Activated T-cell treated with anti-CD3 and anti-CD28 coated beads, Interleukin-2, amount 50 U/mL, for 48 hours (primary cell): Measurements from ENCODE around the gene CARMIL1.
"Not testable (repeated sequence)": the region's sequence is repeated elsewhere in the genome, so short reads cannot be mapped to it uniquely, and the experiment has no call there.

Source experiments
- DNase-seq, 2 experiments: peaks; one replicate each; pipeline ENCODE4 v3.0.0-alpha.2; 2020

Gene CARMIL1

DNA sequence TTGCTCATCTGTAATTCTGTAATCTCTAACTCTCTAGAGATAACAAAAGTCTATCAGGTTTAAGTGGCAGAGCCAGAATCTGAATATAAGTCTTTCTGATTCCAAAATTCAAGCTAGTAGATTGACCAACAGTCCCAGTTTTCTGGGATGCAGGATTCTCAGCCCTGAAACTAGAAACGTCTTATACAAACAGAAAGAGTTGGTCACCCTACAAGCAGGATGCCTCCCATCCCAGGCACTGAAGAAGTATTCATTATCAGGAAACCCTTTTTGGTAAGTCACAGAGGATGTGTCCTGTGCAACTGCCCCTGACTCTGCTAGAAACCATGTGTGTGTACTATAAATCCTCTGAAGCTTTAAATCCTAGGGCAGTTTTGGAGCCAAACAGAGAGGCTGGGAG lies 135.0 kb downstream of the CARMIL1 start:
- no peak for DNase-seq

DNA sequence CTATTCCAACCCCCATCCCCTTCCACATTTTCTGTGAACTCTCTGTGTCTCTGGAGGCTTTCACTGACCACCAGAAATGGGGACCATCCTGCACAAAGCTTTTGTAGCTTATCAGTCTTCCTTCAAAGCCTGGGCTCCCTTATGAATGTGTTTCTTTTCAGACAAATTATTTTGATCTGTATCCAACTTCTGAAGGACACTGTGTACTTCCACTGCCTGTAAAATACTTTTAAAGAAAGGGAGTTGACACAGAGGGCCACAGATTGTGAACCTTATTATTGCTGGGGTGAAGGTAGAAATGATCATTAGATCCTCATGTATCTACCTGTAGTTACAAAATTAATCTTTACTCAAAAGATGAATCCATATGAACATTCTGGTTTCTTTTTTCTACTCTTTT lies 135.6 kb downstream of the CARMIL1 start:
- no peak for DNase-seq

DNA sequence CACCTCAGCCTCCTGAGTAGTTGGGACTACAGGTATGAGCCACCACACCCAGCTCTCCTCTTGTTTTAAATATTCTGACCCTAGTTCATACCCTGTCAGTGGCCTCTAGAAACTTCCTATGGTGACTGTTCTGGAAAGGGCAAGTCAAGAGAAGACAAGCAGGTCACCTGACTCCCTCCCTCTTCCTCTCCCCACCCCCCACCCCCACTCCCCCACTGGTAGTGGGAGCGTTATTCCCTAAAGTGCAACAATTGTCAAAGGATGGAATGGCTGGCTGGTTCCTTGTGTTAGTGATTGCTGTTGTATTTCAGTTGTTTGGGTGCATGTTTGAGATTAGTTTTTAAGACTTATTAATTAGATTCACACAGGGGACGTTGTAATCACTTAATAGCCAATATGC lies 136.1 kb downstream of the CARMIL1 start:
- DNase-seq: no peak

DNA sequence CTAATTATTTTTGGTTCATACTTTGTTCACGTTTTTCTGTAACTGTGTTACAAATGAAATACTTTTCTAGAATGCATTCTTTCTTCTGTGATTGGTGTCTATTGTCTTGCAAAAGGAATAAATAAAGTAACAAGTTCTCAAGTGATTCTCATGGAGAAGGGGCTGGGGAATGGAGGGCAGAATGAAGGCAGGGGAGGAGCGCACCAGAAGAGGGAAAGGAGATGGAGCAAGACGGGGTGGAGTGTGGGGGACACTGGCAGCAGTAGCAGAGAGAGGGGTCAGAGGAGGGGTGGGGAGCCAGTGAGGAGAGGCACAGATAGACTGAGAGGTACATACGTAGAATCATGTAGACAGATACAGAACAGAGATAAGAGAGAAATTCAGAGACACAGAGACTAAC lies 136.5 kb downstream of the CARMIL1 start:
- DNase-seq: no peak

GRCh38 chr6:25417046-25417605 lies 138.0 kb downstream of the CARMIL1 start:
- DNase-seq: no peak

DNA sequence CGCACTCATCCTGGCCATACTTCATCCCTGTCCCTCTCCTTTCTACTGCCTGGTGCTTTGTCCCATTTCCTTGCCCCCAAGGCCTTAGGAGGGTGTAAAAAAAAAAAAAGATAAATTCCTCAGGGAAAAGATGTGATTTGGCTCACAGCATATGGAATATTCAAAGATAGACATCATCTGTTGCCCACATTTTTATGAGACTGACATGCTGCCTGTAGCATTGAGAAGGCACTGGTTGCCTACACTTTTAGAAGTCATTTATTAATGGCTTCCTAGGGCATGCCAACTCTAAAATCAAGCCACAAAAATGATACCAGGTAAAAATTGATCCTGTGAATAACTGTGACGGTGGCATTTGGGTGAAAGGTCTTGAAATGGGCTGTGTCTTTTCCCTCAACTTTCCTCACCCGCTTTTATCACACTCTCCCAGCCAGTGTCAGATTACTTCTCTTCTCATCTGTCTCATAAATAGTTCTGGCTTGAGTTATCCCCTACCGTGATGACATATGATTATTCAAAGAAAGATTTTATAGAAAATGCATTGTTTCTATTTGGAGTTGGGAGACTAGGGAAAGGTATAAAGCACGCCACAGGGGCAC lies 139.4 kb downstream of the CARMIL1 start:
- no peak for DNase-seq

DNA sequence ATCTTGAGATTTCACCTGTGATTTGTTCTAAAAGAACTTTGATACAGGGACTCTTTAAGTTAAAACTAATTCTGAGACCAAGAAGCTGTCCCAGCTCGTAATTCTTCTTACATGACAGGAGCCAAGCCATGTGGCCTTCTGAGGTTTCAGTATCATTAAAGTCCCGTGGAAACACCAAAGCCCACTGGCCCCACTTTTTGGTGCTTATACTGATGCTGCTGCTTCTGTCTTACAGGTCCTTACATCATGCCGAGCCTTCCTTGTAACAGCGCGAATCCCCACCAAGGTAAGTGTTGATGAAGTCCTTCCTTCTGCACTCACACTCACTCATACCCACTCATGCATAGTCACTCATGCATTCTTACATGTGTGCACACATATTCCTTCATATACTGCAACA lies 140.7 kb downstream of the CARMIL1 start:
- DNase-seq: no peak

- no peak for DNase-seq
Measured at GRCh38 chr6:25423358-25423757, 144.2 kb downstream of the CARMIL1 start.

DNA sequence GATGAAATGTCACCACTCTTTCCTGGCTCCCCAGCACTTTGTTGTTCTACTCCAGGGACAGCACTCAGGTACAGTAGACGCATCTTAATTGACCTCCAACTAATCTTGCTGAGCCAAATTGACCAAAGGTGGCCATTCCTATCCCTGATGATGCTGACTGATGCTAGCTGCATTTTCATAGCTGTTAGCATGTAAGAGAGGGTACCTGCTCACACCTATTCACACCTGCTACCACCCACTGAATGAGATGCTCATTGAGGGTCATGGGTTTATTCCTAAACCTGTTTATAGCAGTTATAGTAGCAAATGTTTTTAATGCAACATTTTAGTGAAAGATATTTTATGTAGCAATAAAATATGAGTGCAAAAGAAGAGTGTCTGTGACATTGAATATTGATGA lies 145.1 kb downstream of the CARMIL1 start:
- DNase-seq: no peak

DNA sequence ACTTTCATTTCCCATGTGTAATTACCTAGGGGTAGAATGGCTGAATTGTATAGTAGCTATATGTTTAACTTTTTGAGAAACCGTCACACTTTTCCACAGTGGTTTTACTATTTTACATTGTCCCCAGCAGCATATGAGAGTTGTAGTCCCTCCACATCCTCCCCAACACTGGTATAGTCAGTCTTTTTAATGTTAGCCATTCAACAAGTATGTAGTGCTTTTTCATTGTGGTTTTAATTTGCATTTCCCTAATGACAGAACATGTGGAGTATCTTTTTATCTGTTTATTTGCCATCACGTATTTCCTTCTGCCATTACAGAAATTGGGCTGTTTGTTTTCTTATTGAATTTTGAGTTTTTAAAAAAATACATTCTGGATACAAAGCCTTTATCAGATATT lies 148.4 kb downstream of the CARMIL1 start:
- DNase-seq: no peak

DNA sequence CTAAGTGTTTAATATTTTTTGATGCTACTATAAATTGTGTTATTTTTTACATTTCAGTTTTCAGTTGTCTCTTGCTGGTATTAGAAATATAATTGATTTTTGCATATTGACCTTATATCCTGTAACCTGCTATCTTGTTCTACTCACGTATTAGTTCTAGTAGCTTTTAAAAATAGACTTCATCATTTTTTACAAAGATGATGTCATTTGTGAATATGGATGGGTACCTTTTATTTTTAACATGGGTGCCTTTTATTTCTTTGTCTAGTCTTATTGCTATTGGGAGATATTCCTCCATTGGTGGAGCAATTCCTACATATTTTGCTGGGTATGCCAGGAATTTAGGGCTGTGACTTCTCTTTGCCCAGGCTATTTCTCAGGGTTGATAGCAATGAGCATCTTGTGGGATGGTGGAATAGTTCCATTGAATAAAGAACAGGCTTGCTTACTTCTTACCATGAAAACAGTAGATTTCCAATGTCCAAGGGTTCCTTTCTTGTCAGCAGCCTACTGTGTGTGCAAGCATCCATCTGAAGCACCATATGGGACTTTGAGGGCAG lies 149.7 kb downstream of the CARMIL1 start:
- no peak for DNase-seq

DNA sequence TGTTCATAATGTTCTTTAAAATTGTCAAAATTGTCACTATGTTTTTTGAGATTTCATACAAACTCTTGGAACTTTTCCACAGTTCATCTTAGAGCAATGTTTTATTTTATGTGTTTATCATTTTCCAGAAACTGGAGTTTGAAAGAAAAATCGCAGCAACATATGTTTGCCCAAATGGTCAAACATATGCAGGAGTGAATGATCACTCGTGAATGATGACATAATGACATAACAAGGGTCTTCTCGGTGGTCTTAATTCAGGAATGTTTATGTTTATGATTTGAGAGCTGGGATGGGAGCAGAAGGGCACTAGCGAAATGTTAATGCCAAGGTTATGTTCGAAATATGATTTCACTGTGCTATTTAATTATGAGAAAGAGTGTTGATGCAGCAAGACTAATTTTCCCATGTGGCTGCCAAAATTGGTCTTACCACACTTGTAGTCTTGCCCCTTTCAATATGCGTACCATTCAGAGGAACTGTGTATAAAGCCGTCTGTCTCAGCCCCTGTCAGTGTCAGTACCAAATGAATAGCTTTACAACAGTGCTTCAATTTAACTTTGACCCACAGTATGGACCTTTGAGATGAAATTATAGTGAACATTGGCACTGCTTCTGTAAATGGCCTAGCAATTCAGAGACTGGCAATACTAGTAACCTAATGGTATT lies 152.3 kb downstream of the CARMIL1 start:
- no peak for DNase-seq

DNA sequence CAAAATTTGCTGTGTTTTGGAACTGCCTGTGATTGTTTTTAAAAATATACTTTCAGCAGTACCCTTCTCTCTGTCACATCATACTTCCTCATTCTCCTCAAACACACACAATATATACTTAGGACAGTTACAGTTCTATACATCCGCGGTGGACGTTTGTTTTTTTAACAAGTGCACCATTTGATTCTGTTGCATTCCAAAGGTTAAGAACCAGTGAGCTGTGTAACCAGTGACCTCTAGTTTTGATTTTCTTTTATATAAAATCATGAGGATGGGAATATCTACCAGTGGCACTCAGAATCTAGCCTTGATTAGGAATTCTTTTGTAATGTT lies 152.8 kb downstream of the CARMIL1 start:
- no peak for DNase-seq

GRCh38 chr6:25434921-25435320 lies 155.7 kb downstream of the CARMIL1 start:
- no peak for DNase-seq

DNA sequence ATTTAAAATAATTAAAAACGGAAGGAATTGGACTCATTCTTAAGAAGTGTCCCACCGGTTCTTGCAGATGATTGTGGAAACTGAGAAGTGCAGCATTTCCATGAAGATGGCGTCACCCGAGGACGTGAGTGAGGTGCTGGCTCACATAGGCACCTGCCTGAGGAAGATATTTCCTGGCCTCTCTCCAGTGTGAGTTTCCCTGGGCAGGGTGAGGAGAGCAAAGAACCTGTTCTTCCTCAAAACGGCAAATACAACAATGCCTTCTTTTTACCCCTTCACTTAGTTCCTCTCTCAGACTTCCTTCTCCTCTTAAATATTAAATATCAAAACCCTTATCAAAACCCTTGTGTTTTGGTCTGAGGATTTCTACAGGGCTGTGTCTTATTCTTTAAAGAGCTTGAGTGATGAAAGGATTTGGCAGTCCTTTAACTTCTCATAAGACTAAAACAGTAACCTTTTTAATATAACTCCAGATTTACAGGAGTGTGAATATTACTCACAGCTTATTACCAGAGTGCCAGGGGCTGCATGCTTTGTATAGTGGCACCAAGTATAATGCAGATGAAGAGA lies 156.3 kb downstream of the CARMIL1 start:
- no peak for DNase-seq

DNA sequence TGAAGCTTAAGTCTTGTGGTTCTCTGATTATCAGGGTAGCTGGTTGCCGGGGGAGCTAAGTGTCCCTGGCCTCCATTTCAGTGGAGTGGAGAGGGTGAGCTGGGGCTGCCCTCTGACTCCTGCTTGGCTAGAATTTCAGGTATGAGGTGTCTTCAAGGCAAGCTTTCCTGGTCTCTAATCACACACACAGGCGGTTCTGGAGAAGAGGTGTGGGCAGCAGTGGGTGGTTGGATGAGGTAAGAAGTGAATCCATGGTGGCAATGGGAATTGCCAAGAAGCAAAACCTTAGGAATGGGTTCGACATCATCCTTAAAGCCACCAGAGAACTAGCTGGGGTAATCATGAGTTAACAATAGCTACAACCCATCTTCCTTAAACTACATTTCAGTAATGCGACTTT lies 157.6 kb downstream of the CARMIL1 start:
- no peak for DNase-seq

DNA sequence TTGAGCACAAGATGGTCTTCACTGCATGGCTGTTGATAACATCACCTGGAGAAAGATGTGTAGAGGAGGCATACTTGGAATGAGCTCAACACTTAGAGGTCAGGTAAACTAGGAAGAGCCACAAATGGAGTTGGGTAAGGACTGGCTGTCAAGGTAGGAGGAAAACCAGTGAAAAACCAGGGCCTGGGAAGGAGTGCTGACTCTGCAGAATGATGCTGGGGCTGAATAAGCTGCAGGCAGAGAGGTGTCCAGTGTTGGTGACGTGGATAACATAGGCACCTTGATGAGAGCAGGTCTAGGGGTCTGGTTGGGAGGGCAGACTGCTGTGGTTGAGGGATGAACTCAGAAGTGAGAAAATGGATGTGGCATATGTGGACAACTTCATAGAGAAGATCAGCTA lies 160.2 kb downstream of the CARMIL1 start:
- DNase-seq: no peak

- DNase-seq: no peak
Measured at GRCh38 chr6:25441663-25442270, 162.6 kb downstream of the CARMIL1 start.

DNA sequence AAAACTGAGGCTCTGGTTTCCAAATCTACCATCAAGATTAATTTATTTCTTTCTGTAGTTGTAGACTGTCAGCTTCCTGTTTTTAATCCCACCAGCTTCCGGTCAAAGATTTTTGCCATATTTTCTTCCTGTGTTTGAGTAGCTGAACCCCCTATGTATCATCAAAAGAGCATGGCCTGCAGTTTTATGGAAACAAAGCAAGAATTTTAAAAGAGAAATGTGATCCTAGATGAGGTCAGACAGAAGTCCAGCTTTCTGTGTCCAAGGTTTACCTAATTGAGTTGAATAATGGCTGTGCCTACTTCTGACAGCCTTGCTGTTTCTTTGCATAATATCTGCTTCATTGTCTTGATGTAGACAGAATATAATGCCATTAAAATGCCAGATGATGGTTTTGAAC lies 163.7 kb downstream of the CARMIL1 start:
- DNase-seq: no peak

- DNase-seq: not testable (repeated sequence)
Measured at GRCh38 chr6:25444521-25444920, 165.3 kb downstream of the CARMIL1 start.

GRCh38 chr6:25446830-25447569 lies 167.8 kb downstream of the CARMIL1 start:
- DNase-seq: no peak

- no peak for DNase-seq
Measured at GRCh38 chr6:25447570-25447929, 168.4 kb downstream of the CARMIL1 start.

DNA sequence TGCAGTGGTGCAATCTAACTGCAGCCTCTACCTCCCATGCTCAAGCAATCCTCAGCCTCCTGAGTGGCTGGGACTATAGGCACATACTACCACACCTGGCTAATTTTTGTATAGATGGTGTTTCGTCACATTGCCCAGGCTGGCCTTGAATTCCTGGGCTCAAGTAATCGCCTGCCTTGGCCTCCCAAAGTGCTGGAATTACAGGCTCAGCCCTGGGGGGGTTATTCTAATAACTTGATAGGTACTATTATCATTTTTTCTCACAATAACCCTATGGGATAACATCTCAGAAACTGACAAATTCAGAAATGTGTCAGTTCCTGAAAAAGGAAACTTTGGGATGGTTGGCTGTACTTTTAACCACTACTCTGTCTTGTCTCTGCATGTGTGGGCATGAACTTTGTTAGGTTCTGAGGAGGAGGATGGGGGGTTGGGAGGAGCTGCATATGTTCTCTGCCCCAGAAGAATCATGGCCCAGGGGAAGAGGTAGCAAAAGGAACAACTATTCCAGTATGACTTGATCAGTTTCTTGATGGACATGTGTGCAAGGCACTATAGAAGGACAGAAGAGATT lies 169.9 kb downstream of the CARMIL1 start:
- no peak for DNase-seq
